HG03280 (cell line): Measurements from ENCODE around the gene HGS.

Experiments used
- ATAC-seq: cut with Tn5 transposase; IDR thresholded peaks from one replicate; pipeline ENCODE4 v1.9.1; 2021; ENCODE audit warnings: mild to moderate bottlenecking, moderate library complexity; ENCODE audit not compliant: unreplicated experiment

HGS gene

DNA sequence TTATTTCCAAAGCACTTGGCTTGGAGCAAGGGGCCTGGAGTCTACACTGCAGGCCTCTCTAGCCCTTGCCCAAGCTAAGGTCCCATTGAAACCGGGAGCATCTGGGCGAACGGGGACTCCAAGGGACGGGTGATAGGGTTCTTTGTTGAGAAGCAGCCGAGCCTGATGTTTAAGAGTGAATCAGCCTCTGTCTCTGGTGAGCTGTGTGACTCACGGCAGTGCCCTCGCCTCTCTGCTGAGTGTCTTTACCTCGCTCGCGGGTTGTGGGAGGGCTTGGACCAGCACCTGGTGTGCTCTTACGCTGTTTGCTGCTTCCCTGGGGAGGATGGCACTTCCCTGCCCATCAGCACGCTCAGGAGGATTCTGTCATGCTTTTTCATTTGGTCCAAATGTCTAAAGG lies 1.3 kb downstream of the HGS start:
- no peak for ATAC-seq

DNA sequence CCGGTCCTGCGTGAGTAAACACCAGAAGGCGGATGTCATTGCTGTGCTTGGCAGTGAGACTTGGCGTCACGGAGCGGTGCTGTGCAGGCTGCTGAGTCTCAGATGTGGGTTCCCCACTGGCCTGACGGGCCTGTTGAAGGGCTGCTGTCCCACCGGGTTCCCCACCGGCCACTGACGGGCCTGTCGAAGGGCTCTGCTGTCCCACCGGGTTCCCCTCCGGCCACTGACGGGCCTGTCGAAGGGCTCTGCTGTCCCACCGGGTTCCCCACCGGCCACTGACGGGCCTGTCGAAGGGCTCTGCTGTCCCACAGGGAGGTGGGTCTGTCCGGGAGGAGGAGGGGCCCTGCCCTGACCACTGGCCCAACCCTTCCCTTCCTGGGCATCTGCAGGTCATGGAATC lies 2.8 kb downstream of the HGS start:
- ATAC-seq = no peak

- no peak for ATAC-seq
Observed at GRCh38 chr17:81687770-81688541, 4.1 kb downstream of the HGS start.

DNA sequence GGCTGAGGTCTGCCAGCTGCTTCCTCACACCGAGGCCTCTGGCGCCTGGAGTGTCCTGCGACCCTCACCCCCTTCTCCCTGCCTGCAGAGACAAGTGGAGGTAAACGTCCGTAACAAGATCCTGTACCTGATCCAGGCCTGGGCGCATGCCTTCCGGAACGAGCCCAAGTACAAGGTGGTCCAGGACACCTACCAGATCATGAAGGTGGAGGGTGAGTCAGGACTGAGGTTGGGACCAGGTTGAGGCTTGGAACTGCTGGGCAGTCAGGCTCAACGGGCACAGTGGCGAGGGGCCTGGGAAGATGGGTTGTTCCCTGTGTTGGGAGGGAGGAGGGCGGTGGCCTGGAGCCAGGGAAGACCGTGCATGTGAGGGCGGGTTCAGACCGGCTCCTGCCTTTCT lies 4.8 kb downstream of the HGS start:
- no peak for ATAC-seq

- no peak for ATAC-seq
Observed at GRCh38 chr17:81690066-81690465, 6.3 kb downstream of the HGS start.

DNA sequence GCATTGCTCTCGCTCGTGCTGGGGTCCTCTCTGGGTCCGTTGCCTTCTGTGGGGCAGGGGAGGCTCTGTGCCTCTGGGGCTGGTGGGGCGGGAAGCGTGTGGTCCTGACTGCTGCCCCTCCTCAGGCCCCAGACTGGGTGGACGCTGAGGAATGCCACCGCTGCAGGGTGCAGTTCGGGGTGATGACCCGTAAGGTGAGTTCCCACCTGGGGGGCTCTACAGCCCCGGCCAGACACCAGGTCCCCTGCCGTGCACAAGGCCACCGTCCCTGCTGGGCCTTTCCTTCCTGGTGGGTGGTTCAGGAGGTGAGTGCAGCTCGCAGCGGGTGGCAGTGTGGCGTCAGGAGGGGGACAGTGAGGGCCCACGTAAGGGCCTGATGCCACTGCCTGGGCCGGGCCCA lies 6.7 kb downstream of the HGS start:
- no peak for ATAC-seq

DNA sequence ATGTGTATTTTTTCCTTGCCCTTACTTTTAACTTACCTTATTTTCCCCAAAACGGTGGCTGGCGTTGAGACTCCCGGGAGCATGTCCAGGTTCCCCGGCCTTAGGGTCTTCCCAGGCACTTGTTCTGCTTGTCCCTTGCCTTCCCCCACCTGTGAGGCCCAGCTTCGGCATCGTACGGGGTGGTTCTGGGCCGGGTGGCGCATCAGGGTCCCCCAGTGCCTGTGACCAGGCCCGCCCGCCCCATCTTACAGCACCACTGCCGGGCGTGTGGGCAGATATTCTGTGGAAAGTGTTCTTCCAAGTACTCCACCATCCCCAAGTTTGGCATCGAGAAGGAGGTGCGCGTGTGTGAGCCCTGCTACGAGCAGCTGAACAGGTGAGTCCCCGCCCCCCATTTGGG lies 7.4 kb downstream of the HGS start:
- no peak for ATAC-seq

GRCh38 chr17:81691608-81692007 lies 7.8 kb downstream of the HGS start:
- ATAC-seq = no peak

DNA sequence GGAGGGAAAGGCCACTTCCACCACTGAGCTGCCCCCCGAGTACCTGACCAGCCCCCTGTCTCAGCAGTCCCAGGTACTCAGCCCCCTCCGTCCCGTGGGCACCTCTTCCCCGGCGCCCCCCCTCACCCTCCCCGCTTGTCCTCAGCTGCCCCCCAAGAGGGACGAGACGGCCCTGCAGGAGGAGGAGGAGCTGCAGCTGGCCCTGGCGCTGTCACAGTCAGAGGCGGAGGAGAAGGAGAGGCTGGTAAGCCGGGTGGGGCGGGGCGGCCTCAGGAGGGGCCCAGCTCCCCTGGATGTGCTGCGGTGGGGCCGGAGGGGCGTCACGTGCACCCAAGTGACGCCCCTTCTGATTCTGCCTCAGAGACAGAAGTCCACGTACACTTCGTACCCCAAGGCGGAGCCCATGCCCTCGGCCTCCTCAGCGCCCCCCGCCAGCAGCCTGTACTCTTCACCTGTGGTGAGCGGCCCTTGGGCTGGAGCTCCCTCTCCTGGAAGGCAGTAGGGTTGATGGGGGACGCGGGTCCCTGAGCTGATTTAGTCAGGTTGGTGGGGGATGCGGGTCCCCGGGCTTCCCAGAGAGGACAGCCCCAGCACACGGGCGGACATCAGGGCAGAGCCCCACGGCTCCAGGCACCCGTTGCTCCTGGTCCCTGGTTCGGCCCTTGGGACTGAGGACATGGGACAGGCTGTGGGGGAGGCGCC lies 9.8 kb downstream of the HGS start:
- ATAC-seq = no peak

- ATAC-seq = no peak
Observed at GRCh38 chr17:81694810-81695209, 11.0 kb downstream of the HGS start.

DNA sequence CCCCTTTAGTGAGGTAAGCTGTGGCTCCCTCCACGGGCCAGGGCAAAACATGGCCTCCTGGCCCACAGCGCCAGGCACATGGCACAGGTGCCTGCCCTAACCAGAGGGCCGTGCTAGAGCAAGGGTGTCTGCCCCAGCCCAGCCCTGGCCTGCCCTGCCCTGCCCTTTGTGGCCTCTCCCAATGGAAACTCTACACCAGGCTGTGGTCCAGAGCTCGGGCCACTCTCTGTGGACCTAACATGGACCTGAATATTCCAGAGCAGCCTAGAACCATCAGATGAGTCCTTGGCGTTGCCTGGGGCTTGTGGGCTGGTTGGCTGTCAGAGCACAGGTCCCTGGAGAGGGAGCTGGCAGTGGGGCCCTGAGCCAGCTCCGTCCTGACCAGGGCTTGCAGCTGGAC lies 11.4 kb downstream of the HGS start:
- no peak for ATAC-seq

DNA sequence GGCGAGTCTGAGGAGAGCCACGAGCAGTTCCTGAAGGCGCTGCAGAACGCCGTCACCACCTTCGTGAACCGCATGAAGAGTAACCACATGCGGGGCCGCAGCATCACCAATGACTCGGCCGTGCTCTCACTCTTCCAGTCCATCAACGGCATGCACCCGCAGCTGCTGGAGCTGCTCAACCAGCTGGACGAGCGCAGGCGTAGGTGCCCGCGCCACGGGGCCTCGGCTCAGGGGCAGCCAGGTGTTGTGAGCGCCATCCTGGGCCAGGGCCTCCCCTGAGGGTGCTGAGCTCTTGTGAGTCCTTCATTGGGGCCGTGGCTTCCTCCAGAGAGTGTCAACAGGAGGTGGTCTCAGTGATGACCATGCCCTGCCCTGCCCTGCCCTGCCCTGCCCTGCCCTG lies 12.0 kb downstream of the HGS start:
- no peak for ATAC-seq

DNA sequence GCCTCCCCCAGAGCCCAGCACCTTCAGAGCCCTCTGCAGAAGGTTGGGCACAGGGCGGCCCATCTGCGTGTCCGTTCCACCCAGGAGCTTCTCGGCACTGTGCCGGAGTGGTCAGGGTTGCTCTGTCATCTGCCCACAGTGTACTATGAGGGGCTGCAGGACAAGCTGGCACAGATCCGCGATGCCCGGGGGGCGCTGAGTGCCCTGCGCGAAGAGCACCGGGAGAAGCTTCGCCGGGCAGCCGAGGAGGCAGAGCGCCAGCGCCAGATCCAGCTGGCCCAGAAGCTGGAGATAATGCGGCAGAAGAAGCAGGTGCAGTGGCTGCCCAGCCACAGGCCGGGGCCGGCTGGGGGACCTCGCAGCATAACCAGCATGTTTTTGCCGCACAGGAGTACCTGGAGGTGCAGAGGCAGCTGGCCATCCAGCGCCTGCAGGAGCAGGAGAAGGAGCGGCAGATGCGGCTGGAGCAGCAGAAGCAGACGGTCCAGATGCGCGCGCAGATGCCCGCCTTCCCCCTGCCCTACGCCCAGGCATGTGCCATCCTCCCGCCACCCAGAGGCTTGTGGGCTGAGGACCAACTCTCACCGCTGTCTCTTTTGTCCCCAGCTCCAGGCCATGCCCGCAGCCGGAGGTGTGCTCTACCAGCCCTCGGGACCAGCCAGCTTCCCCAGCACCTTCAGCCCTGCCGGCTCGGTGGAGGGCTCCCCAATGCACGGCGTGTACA lies 12.6 kb downstream of the HGS start:
- ATAC-seq = no peak

DNA sequence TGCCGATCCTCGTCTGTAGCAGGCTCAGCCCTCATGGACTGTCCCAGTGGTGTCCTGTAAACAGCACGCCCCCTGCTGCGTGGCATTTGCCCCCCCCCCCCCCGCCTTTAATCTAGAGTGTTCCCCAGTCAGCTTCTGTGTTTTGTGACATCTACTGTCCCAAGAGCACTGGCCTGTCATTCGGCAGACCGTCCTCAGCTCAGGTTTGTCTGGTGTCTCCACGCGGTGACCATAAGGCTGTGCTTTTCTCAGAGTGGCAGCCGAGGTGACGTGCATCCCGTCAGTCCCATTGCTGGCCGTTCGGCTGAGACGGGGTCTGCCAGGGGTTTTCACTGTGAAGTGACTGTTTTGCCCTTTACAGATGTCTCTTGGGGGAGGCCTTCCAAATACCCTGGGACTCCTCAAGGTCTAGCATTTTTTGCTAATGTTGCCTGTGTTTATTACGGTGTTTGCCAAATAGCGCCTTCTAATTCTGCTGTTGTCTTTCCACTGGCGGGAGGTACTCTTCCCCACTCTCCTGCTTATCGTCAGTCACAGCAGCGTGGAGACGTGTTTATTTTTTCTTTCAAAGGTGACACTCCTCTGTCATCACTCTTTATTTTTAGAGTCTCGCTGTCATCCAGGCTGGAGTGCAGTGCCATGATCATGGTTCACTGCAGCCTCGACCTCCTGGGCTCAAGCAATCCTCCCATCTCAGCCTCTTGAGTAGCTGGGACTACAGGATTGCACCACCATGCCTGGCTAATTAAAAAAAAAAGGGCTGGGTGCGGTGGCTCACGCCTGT lies 13.6 kb downstream of the HGS start:
- no peak for ATAC-seq

DNA sequence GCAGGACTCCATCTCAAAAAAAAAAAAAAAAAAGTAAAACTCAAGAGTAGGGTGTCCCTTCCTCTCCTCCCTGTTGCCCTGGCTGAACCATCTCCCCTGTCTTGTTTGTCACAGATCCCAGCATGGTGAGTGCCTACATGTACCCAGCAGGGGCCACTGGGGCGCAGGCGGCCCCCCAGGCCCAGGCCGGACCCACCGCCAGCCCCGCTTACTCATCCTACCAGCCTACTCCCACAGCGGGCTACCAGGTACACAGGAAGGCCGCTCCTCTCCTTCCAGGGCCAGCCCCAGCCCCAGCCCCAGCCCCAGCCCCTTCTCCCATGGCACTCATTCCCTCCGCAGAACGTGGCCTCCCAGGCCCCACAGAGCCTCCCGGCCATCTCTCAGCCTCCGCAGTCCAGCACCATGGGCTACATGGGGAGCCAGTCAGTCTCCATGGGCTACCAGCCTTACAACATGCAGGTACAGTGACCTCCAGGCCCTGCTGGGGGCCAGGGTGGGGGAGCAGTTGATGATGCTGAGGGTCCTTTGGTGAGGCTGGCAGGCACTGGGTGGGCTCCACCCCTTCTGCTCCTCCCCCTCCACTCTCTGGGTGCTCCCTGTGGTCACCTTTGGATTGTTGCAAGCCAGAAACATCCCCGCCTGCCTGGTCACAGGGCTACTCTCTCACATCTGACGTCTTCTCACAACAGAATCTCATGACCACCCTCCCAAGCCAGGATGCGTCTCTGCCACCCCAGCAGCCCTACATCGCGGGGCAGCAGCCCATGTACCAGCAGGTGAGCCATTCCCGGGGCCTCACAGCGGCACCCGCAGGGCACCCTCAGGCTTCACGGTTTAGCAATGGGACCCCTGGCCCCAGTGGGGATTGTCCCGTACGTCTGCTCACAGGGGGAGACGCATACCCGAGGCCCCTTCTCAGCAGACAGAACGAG lies 16.8 kb downstream of the HGS start:
- no peak for ATAC-seq

DNA sequence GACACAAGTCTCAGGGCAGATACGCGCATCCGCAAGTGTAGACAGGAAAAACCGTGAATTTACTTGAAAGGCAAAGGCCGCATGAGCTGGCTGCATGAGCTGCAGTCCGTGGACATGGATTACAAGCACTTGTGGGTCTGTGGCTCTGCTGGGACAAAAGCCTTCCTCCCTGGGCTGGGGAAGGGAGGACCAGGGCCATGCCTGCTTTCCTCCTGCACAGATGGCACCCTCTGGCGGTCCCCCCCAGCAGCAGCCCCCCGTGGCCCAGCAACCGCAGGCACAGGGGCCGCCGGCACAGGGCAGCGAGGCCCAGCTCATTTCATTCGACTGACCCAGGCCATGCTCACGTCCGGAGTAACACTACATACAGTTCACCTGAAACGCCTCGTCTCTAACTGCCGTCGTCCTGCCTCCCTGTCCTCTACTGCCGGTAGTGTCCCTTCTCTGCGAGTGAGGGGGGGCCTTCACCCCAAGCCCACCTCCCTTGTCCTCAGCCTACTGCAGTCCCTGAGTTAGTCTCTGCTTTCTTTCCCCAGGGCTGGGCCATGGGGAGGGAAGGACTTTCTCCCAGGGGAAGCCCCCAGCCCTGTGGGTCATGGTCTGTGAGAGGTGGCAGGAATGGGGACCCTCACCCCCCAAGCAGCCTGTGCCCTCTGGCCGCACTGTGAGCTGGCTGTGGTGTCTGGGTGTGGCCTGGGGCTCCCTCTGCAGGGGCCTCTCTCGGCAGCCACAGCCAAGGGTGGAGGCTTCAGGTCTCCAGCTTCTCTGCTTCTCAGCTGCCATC lies 17.7 kb downstream of the HGS start:
- ATAC-seq = no peak

- ATAC-seq = peak; percentile 87
Observed at GRCh38 chr17:81702934-81703746, 19.3 kb downstream of the HGS start, which contains the start of gene MRPL12. Gene MRPL12 (plus strand): TSS chr17:81703367. CDS start chr17:81703502, 135 bp downstream.
